AG04450 (cell line): ENCODE data around the gene CDC14B. TPM values are rescaled to one million over a fixed set of nuclear protein-coding genes. Genes with fewer than 3 reads are reported as not detected.
A peak's percentile ranks its signal among the peaks of the same experiment; 100 is the strongest.

Experiments
- CTCF ChIA-PET: fragments of 300-600, 350-600 bp; formaldehyde crosslinking; extraction: SDS; loops from one replicate; lab custom pipeline; 2022; ENCODE audit warnings: antibody characterized with exemption, inconsistent platforms; lab: Charles Lee
- POLR2A ChIA-PET: fragments of 350-600 bp; formaldehyde crosslinking; extraction: SDS; loops from one replicate; lab custom pipeline; 2021; ENCODE audit warnings: antibody characterized with exemption, inconsistent platforms; lab: Yijun Ruan, JAX
- DNase-seq: peaks from one replicate; pipeline ENCODE4 v3.0.0-alpha.2; 2011; ENCODE audit warnings: low read depth, low spot score
- H3K27ac ChIP-seq: one replicate; pipeline ENCODE4 v1.5.1; 2012; ENCODE audit warnings: low read depth, low read length, control low read depth
- H3K27me3 ChIP-seq: one replicate; pipeline ENCODE4 v1.6.0; 2012; ENCODE audit warnings: low read length; ENCODE audit not compliant: control insufficient read depth, insufficient read depth
- H3K4me3 ChIP-seq: 2 replicates; pipeline ENCODE4 v1.5.1; 2011; ENCODE audit warnings: mild to moderate bottlenecking, low read depth, low read length, control low read depth
- H3K9me3 ChIP-seq: 2 replicates; pipeline ENCODE4 v1.5.1; 2012; ENCODE audit warnings: low read length; ENCODE audit not compliant: control insufficient read depth, insufficient read depth
- CTCF ChIP-seq: IDR thresholded peaks from 2 replicates; pipeline ENCODE4 v1.5.1; 2011; ENCODE audit warnings: low read depth, low read length, control low read depth, inconsistent platforms
- polyA plus RNA-seq: library from polyadenylated mRNA; depleted of rRNA; stranded (reverse); fragments of >200 nt; gene quantifications from 2 replicates; pipeline ENCODE4 v1.2.3, GENCODE V29; 2011

CDC14B gene
- polyA plus RNA-seq, 1 experiment: 19.1 TPM

- Histone ChIP-seq H3K27me3 (no peaks in the 10 kb centered on the region), H3K4me3 (no peak overlapping the region), H3K9me3 (no peaks in the 10 kb centered on the region), H3K27ac (no peak overlapping the region)
- ChIA-PET CTCF (interaction anchor here (0.6 kb wide), 1 partner anchor 126 kb away, joined by 3 read pairs; no protein-coding TSS in a partner anchor), POLR2A (interaction anchor here (0.9 kb wide), 1 partner anchor 71 kb away, joined by 3 read pairs; no protein-coding TSS in a partner anchor)
- TF ChIP-seq CTCF: no peak
- DNase-seq: no peak
These were observed 38.3 kb downstream of the CDC14B start for GRCh38 chr9:96581301-96581700.

- H3K27me3 ChIP-seq: no peaks in the 10 kb centered on the region
- no peak overlapping the region for H3K4me3 ChIP-seq
- no peak overlapping the region for H3K27ac ChIP-seq
- POLR2A ChIA-PET: no interaction called here
- CTCF ChIA-PET: interaction anchor here (0.6 kb wide), 1 partner anchor 56 kb away, joined by 9 read pairs; no protein-coding TSS in a partner anchor
- no peaks in the 10 kb centered on the region for H3K9me3 ChIP-seq
- no peak for TF ChIP-seq CTCF
- no peak for DNase-seq
These were observed 44.7 kb downstream of the CDC14B start for GRCh38 chr9:96574931-96575351.

GRCh38 chr9:96574455-96574854 lies 45.2 kb downstream of the CDC14B start:
- CTCF ChIA-PET: interaction anchor here (0.6 kb wide), 1 partner anchor 55 kb away, joined by 9 read pairs; no protein-coding TSS in a partner anchor
- Histone ChIP-seq H3K27ac (no peak overlapping the region), H3K27me3 (no peaks in the 10 kb centered on the region), H3K4me3 (no peak overlapping the region), H3K9me3 (no peaks in the 10 kb centered on the region)
- POLR2A ChIA-PET: no interaction called here
- DNase-seq: no peak
- no peak for TF ChIP-seq CTCF

- H3K27me3 ChIP-seq: no peaks in the 10 kb centered on the region
- H3K4me3 ChIP-seq: peak overlapping the region; percentile 63
- CTCF ChIA-PET: interaction anchor here (0.6 to 1.7 kb wide), 3 partner anchors 12 to 77 kb away, joined by 3 to 6 read pairs (median 3); no protein-coding TSS in a partner anchor
- DNase-seq: no peak
- no peak for TF ChIP-seq CTCF
- POLR2A ChIA-PET: interaction anchor here (0.7 kb wide), 1 partner anchor 51 kb away, joined by 3 read pairs; no protein-coding TSS in a partner anchor
- H3K9me3 ChIP-seq: no peaks in the 10 kb centered on the region; the same call in 1 of the 2 replicates
- H3K27ac ChIP-seq: peak overlapping the region; percentile 57
These were observed 52.4 kb downstream of the CDC14B start for GRCh38 chr9:96567203-96567700.

- Histone ChIP-seq H3K27ac (peak overlapping the region; percentile 57), H3K9me3 (no peaks in the 10 kb centered on the region; the same call in 1 of the 2 replicates), H3K27me3 (no peaks in the 10 kb centered on the region), H3K4me3 (peak overlapping the region; percentile 63)
- TF ChIP-seq CTCF: peak; percentile 46
- no peak for DNase-seq
- CTCF ChIA-PET: interaction anchor here (0.6 to 1.7 kb wide), 5 partner anchors 9 to 77 kb away, joined by 3 to 6 read pairs (median 3); no protein-coding TSS in a partner anchor
- POLR2A ChIA-PET: interaction anchor here (0.7 to 1.1 kb wide), 2 partner anchors 45 to 48 kb away, joined by 3 to 5 read pairs; no protein-coding TSS in a partner anchor
These were observed 53.0 kb downstream of the CDC14B start for GRCh38 chr9:96566498-96567202.
